GM18858 (cell line): ENCODE results near the gene DAAM1.

Source experiments
- ATAC-seq: cut with Tn5 transposase; IDR thresholded peaks from one replicate; pipeline ENCODE4 v1.9.1; 2021; ENCODE audit not compliant: unreplicated experiment

The DAAM1 gene

GRCh38 chr14:59282378-59282765 is 93.9 kb downstream of the DAAM1 start:
- no peak for ATAC-seq

DNA sequence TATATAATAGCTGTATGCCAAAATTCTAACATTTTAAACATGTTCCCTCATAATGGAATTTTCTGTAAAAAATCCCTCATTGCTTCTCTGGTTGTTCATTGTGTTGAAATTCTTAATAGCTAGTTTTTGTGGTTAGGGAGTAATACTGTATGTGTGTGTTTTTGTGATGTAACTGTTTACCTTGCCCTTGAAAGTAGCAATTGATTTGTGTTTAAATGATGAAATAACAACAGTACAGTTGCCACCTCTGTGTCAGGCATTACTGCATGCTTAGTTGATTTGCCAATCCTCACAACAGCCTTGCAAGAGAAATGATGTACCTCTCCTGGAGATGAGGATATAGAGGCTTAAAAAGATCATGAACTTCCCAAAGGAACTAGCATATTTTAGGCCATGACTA is 94.9 kb downstream of the DAAM1 start:
- no peak for ATAC-seq

DNA sequence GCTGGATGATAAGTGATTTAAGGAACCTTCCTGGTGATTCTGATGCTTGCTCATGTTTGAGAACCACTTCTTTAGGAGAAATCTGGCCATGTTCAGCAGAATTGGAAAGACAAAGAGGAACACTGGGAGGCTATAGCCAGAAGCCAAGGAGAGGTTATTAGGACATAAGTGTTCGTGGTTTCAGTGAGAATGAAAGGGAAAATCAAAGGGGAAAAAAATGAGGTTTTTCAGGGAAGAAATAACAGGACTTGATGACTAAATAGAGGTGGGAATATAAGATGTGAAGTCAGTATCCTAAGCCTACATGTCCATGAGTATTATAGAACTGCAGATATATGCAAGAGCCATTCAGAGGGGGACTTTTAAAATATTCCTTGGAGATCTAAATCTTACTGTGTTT is 95.6 kb downstream of the DAAM1 start:
- ATAC-seq: no peak

GRCh38 chr14:59292028-59292427 is 103.6 kb downstream of the DAAM1 start:
- ATAC-seq: no peak

DNA sequence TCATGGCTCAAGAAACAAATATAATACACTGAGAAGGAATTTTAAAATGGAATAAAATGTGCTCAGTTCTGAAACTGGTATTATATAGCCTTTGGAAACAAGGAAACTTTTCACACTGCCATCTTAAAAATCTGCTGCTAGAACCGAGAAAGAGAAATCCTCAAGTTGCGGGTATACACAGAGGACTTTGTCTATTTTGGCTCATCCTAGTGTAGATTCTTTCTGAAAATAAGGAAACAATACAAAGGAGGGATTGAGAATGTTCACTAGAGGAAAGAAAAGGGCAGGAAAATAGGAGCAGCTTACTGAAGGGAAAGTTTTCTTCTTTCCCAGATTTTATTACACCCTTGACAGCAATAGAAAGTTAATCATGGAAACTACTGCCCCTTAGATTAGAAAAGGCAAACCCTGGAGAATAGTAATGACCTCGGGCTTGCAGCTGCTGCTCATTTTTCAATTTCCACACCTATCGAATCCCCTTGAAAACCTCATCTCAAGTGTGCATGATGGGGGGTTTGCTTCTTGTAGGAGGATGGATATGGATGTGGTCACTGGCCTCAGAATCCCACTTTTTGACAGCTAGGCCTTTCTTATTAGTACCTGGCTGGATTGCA is 104.6 kb downstream of the DAAM1 start:
- no peak for ATAC-seq

- ATAC-seq: no peak
Measured at GRCh38 chr14:59293935-59294661, 105.6 kb downstream of the DAAM1 start.

DNA sequence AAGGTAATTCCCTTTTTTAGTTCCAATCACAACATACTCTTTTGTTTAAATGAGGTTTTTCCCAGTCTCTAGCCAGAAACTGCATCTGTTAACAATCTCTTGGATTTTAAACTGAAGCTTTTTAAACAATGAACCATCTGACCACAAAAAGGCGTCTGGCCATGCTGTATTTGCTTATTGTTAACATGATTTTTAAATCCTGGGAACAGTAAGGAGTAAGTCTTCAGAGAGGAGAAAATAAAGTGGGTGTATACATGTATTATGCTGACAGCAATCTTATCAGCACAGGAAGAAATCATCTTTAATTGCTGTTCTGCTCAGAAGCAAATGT is 106.2 kb downstream of the DAAM1 start:
- no peak for ATAC-seq

- ATAC-seq: no peak
Measured at GRCh38 chr14:59295951-59296350, 107.5 kb downstream of the DAAM1 start.

DNA sequence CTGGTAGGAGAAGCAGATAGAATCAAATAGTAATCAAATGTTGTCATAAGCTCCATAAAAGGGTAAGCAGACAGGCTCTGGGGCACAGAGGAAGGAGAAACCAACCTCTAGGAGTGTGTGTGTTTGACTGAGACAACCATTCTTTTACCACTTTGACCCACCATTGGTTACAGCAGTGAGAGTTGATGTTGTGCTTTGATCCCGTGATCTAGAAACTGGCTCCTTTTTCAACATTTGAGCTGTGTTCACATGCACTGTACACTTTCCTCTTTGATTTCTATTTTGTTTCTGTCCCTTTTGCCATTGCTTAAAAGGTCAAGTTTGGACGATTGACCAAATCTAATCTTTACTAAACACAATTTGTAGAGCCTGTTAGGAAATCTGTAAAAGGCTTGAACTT is 108.0 kb downstream of the DAAM1 start:
- ATAC-seq: no peak

GRCh38 chr14:59297071-59297776 is 108.8 kb downstream of the DAAM1 start:
- ATAC-seq: no peak

- no peak for ATAC-seq
Measured at GRCh38 chr14:59299731-59300130, 111.3 kb downstream of the DAAM1 start.

- ATAC-seq: peak; percentile 84
Measured at GRCh38 chr14:59301354-59301753, 112.9 kb downstream of the DAAM1 start.

- no peak for ATAC-seq
Measured at GRCh38 chr14:59302313-59302712, 113.8 kb downstream of the DAAM1 start.

DNA sequence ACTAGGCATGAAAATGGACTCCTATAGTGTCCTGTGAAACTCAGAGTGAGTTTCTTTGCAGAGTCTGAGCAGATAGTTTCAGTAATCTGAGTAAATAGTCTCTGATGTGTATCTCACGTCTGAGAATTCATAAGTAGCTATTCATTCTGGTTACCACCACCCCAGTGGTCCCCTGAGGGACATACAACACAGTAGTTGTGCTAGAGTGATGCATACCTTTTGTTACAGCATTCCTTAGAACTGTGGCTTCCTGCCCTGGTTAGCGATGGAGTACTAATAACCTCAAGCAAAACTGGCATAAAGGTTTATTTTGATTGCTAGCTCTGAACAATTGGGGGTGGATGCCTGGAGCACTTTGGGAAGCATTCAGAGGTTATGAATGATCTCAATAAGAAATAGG is 114.7 kb downstream of the DAAM1 start:
- no peak for ATAC-seq

DNA sequence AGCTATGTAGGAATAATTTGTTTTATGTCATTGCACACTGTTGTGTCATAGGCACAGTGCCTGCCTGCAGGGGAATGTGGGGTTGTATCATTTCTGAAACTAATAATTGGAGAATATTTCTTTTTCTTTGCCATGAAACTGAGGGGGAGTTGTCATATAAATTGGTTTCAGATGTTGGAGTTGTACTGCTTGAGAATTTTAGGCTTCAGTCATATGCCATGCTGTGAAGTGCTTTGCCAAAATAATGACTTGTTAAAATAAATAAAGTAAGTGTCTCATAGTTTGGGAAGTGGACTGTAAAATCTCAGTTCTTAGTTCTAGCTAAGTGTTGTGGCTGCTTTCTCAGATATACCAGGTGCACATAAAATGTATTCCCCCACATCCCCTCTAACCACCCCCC is 116.8 kb downstream of the DAAM1 start:
- no peak for ATAC-seq

DNA sequence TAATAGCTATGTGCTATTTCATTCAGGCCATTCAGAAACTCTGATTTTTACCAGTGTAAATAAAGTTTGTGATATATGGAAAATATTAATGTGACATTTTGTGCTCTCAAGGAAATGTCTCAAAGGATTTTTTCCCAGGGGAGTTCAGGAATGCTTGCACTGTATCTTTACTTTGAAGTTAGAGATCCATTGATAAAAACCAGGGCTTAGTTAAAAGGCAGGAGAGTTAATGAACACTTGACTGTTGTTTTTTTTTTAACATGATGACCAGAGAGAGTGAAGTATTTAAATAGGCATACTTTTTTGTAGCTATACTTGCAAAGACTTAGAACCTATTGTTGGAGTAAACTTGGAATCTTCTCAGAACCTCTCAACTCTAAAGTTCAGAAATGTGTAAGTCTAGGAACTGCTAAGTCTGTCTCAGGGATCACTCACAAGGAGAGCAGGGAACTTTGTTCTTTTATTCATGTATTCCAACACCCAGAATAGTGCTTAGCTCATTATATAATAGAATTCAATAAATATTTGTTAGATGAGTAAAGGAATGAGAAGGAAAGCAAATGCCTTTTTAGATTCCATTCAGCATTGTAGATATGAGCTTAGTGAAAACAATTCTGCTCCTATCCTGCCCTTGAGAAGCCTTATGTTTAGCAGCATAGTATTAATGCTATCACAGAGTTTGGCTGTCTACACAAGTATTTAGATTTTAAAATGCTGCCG is 117.5 kb downstream of the DAAM1 start:
- ATAC-seq: no peak

DNA sequence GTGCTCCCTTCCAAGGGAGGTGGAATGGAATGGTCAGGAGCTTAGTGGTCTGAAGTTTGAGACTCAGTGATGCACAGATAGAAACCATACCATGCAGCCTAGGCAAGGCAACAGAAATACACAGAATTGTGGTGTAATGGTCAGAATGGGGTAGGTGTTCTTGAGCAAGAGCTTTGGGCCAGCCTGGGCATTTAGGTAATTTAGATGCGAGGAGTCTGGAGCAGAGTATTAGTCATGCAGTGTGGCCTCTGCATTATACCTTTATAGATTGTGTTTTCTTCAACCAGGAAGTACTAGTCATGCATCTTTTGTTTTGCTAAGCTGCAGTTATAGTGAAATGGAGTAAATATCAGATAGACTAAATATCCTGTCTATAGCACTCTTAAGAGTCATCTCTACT is 118.3 kb downstream of the DAAM1 start:
- ATAC-seq: no peak

GRCh38 chr14:59308086-59308485 is 119.6 kb downstream of the DAAM1 start:
- no peak for ATAC-seq

- no peak for ATAC-seq
Measured at GRCh38 chr14:59308673-59309072, 120.2 kb downstream of the DAAM1 start.

GRCh38 chr14:59309291-59309900 is 120.9 kb downstream of the DAAM1 start:
- no peak for ATAC-seq

- no peak for ATAC-seq
Measured at GRCh38 chr14:59310633-59311032, 122.2 kb downstream of the DAAM1 start.
